ENCODE measurements around the gene ELP2. TPM values are rescaled to one million over a fixed set of nuclear protein-coding genes. Genes with fewer than 3 reads are reported as not detected.

The ELP2 gene
- total RNA-seq, 1 experiment from 2014 or later: 137 TPM

DNA sequence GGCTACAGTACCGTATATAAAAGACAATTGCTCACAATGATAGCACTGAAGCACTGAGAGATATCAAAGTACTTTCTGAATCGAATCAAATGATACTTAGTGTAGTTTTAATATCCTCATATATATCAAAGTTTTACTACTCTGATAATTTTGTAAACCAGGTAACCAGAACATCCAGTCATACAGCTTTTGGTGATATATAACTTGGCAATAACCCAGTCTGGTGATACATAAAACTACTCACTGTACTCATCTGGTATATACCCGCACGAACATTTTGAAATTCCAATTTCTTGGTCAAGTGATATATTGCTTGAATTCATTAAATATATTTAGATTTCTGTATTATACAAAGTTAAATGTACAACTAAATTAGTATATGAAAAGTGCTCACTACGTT lies 21.1 kb upstream of the ELP2 start:
- Histone ChIP-seq H2BK120ac (ENCODE audit: low read depth, low read length, poor library complexity, severe bottlenecking) (no peak overlapping the region), H3K14ac (ENCODE audit: insufficient read depth, low read length) (no peak overlapping the region), H3K9ac (ENCODE audit: extremely low read depth, insufficient read length, low read length) (no peak overlapping the region), H2AK5ac (ENCODE audit: insufficient read length, low read length) (no peak overlapping the region), H4K5ac (ENCODE audit: insufficient read length, low read depth, low read length) (no peak overlapping the region), H2AFZ (ENCODE audit: low read length) (no peak overlapping the region), H2BK15ac (ENCODE audit: low read depth, low read length) (no peak overlapping the region), H2BK12ac (ENCODE audit: insufficient read length, low read depth, low read length) (no peak overlapping the region), H2BK20ac (ENCODE audit: low read depth, low read length, poor library complexity, severe bottlenecking) (no peak overlapping the region), H3K23me2 (ENCODE audit: insufficient read length, low read depth, low read length, poor library complexity, severe bottlenecking) (no peaks in the 10 kb centered on the region), H3K79me2 (ENCODE audit: insufficient read depth, low read length) (no peaks in the 10 kb centered on the region), H3K4me1 (ENCODE audit: insufficient read depth, low read length) (no peaks in the 10 kb centered on the region), H2BK5ac (ENCODE audit: insufficient read length, low read length) (no peak overlapping the region), H3K79me1 (ENCODE audit: insufficient read depth, low read depth, low read length, poor library complexity, severe bottlenecking) (no peaks in the 10 kb centered on the region), H4K8ac (replicated peaks; ENCODE audit: insufficient read length, low read depth, low read length) (no peak overlapping the region), H3K9me3 (ENCODE audit: control insufficient read depth, low read depth, low read length) (no peaks in the 10 kb centered on the region), H3K56ac (ENCODE audit: insufficient read length, low read depth, low read length) (no peak overlapping the region), H4K20me1 (ENCODE audit: control insufficient read depth, insufficient read depth, insufficient read length) (no peaks in the 10 kb centered on the region), H3T11ph (ENCODE audit: low read length) (no peak overlapping the region), H3K4ac (ENCODE audit: low read depth, low read length) (no peak overlapping the region), H3K27ac (ENCODE audit: insufficient read length, low read depth, low read length) (no peak overlapping the region), H3K23ac (ENCODE audit: insufficient read length, low read depth, low read length) (no peak overlapping the region), H3K4me2 (ENCODE audit: insufficient read depth, insufficient read length, low read length) (no peak overlapping the region), H4K91ac (ENCODE audit: insufficient read length, low read depth, low read length) (no peak overlapping the region), H3K18ac (ENCODE audit: insufficient read length, low read depth, low read length) (no peak overlapping the region), H3K27me3 (ENCODE audit: insufficient read depth, low read length) (no peaks in the 10 kb centered on the region)
- Mint-ChIP-seq H3K36me3 (ENCODE audit: insufficient read depth in 1 of 3, low read depth in 3 of 3) (peaks cover 11 to 37% (median 33%) of the 10 kb centered on the region in 3 experiments), H3K4me3 (no peak overlapping the region), H3K4me1 (no peaks in the 10 kb centered on the region), H3K27me3 (ENCODE audit: low read depth) (no peaks in the 10 kb centered on the region; the same call in 1 of the 2 replicates), H3K27ac (no peak overlapping the region), H3K9me3 (peaks cover 0 to 2% of the 10 kb centered on the region in 2 experiments; a peak in 3 of 5 replicates)
- WGBS (ENCODE audit: extremely low coverage, insufficient read length, low lambda C conversion rate): no CpG with 5 or more reads among the region's 5 CpGs
- TF ChIP-seq, protein P1, sequence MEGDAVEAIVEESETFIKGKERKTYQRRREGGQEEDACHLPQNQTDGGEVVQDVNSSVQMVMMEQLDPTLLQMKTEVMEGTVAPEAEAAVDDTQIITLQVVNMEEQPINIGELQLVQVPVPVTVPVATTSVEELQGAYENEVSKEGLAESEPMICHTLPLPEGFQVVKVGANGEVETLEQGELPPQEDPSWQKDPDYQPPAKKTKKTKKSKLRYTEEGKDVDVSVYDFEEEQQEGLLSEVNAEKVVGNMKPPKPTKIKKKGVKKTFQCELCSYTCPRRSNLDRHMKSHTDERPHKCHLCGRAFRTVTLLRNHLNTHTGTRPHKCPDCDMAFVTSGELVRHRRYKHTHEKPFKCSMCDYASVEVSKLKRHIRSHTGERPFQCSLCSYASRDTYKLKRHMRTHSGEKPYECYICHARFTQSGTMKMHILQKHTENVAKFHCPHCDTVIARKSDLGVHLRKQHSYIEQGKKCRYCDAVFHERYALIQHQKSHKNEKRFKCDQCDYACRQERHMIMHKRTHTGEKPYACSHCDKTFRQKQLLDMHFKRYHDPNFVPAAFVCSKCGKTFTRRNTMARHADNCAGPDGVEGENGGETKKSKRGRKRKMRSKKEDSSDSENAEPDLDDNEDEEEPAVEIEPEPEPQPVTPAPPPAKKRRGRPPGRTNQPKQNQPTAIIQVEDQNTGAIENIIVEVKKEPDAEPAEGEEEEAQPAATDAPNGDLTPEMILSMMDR (conservative IDR thresholded peaks at IDR 0.05): no peak
- no peak for DNase-seq
